ENCODE data around the gene CLDN15.

DNA sequence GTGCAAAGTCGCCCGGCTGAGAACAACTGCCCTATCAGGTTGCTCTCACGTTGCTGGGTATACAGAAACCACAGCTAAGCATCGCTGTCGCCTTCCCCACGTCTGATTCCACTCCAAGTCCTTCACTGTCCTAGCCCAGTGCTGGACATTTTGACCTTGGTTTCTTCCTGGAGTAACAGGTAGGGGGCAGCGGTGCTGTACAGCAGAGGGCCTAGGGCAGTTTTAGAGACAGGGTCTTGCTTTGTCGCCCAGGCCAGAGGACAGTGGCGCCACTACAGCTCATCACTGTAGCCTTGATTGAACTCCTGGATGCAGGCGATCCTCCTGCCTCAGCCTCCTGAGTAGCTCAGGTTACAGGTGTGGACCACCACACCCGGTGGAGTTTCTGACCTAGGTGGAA, 2.6 kb downstream of the CLDN15 start:
- TF ChIP-seq, protein P1, sequence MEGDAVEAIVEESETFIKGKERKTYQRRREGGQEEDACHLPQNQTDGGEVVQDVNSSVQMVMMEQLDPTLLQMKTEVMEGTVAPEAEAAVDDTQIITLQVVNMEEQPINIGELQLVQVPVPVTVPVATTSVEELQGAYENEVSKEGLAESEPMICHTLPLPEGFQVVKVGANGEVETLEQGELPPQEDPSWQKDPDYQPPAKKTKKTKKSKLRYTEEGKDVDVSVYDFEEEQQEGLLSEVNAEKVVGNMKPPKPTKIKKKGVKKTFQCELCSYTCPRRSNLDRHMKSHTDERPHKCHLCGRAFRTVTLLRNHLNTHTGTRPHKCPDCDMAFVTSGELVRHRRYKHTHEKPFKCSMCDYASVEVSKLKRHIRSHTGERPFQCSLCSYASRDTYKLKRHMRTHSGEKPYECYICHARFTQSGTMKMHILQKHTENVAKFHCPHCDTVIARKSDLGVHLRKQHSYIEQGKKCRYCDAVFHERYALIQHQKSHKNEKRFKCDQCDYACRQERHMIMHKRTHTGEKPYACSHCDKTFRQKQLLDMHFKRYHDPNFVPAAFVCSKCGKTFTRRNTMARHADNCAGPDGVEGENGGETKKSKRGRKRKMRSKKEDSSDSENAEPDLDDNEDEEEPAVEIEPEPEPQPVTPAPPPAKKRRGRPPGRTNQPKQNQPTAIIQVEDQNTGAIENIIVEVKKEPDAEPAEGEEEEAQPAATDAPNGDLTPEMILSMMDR (IDR thresholded peaks at IDR 0.05): no peak
- no peak for TF ChIP-seq EZH2 (IDR thresholded peaks at IDR 0.05; ENCODE audit: borderline replicate concordance, insufficient read depth, low read depth, low read length, poor library complexity, severe bottlenecking)

Measured in B cell (primary cell).